Fibroblast of peridontal ligament (primary cell): ENCODE data around the gene COL5A2.

Source experiments
- DNase-seq: peaks from one replicate; pipeline ENCODE4 v3.0.0-alpha.2; 2010; ENCODE audit errors: extremely low read depth

Gene COL5A2

DNA sequence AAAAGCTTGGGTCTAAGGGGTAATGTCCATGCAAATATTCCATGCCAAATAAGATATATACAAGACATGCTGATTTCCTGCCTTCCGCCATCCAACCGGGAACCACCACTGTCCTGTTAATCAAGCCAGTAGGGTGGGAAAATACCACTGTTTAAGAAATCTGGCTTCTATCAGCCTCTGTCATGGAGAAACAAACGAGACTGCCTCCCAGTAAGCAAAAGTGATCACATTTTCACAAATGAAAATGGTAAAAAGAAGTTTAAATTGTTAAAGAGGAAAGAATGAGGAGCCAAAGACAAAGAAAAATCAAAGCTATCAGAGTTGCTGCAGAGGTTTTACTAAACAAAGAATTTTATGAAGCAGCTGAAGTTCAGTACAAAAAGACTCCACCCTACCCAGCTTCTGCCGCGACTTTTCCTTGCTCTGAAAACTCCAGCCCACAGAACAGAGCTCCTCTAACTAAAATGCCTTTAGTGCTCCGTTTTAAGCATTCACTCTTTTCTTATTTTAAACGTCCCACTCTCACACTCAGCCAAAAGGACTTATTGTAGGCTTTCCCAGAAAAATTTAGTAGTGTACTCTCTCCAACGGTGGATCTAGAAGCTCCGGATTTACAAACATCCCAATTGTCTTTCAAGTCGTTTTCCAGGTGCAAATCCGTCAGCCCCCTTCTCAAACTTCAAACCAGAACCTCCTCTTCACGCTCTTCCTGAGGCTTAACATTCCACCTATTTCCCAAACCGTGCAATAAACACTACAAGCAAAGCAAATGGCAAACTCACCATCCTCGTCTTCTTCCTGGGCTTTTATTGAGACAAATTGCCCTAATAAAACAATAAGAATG lies 613 bp downstream of the COL5A2 start:
- DNase-seq, result peak; percentile 86

GRCh38 chr2:189178054-189178453 lies 1.5 kb downstream of the COL5A2 start:
- DNase-seq, result peak; percentile 75

DNA sequence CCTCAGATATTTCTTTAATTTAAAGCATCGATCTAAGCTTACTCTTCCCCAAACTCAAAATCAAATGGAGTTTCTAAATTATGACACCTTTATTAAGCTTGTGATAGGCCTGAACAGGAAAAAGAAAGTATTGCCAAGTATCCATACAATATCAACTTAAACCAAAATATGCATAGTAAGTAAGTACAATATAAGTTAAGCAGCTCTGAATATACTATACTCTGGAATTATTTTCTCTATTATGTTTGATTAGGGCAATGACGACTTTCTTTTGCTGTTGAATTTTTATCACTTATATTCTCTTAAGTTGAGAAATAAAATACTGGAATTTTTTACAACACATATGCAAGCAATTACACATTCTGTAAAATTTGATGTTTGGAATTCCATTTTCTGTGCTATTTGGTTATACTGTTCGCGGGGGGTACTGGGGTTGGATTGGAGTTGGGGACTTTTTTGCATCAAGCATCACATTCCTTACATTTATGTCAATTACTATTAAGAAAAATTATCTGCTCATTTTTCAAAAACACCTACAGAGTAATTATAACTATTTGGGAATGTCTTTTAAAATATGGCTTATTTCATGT lies 2.2 kb downstream of the COL5A2 start:
- DNase-seq, result peak; percentile 62

GRCh38 chr2:189176516-189176915 lies 3.0 kb downstream of the COL5A2 start:
- peak; percentile 38 for DNase-seq

DNA sequence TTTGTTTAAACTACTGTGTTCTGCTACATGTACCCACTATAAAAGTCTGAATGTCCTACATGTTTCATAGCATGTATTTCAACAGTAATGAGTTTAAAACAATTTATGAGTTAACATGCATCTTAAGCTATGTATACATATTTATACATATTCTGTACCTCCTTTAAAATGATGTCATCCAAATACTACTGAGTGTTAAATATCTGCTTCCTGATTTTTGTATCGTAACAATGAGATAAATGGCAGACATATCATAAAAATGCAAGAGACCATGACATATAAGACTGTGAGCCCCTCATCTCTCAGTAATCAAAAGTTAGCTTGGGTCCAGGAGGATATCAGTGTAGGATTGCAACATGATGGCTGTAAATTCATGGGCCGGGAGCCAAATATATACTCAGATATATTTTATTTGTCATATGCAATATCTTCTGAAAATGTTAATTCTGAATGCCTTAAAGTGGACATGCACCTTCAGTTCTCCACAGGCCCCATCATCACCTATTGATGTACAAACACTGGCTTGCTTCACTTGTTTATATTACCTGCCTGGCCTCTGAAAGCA lies 3.6 kb downstream of the COL5A2 start:
- DNase-seq, result peak; percentile 48

- peak; percentile 30 for DNase-seq
These were observed 7.5 kb downstream of the COL5A2 start for GRCh38 chr2:189171956-189172609.

- DNase-seq, result peak; percentile 59
These were observed 10.6 kb downstream of the COL5A2 start for GRCh38 chr2:189168856-189169499.

- DNase-seq, result peak; percentile 58
These were observed 13.7 kb downstream of the COL5A2 start for GRCh38 chr2:189165656-189166380.

GRCh38 chr2:189164746-189165145 lies 14.8 kb downstream of the COL5A2 start:
- peak; percentile 81 for DNase-seq

DNA sequence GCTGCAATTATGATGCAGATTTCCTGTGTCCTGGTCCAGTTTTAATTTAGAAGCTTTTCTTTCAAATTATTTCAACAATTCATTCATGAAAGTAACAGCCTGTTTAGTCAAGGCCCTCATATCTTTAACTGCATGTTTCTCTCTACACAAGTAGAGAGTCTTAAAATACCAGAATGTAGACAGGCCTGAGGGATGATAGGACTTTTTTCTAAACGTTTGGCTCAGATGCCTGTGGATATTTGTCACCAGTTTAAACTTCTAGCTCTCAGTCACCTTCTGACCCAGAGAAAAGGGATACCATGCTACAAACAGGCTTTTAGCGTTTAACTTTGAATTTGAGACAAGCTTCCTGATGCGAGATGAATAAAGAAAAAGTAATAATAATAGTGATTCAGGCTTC lies 15.7 kb downstream of the COL5A2 start:
- peak; percentile 70 for DNase-seq

GRCh38 chr2:189162566-189162965 lies 17.0 kb downstream of the COL5A2 start:
- DNase-seq, result no peak

- DNase-seq, result no peak
These were observed 17.7 kb downstream of the COL5A2 start for GRCh38 chr2:189161894-189162293.

GRCh38 chr2:189159717-189160116 lies 19.8 kb downstream of the COL5A2 start:
- no peak for DNase-seq

DNA sequence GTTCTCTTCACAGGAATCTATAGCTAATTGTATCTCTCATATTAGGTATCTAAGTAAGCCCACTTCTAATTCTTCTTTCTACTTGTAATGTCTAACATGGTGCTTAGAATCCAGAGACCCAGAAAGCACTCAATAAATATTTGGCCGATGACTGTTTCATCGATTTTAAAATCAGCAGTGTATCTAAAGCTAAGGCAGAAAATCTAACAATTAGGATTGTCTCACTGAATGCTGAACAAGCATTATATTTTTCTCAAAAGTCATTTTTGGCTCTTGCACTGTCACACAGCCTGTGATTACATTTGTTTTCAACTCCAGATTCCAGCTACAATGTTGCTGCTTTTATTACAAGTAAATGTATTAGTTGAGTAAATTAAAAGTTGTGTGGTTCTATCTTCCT lies 20.3 kb downstream of the COL5A2 start:
- no peak for DNase-seq

GRCh38 chr2:189157939-189158338 lies 21.6 kb downstream of the COL5A2 start:
- no peak for DNase-seq

- DNase-seq, result peak; percentile 19
These were observed 22.1 kb downstream of the COL5A2 start for GRCh38 chr2:189157456-189157855.

GRCh38 chr2:189155795-189156194 lies 23.8 kb downstream of the COL5A2 start:
- no peak for DNase-seq

- peak; percentile 94 for DNase-seq
These were observed 25.9 kb downstream of the COL5A2 start for GRCh38 chr2:189153619-189154018.

- DNase-seq, result peak; percentile 49
These were observed 27.1 kb downstream of the COL5A2 start for GRCh38 chr2:189152483-189152882.

- no peak for DNase-seq
These were observed 27.7 kb downstream of the COL5A2 start for GRCh38 chr2:189151906-189152305.

- DNase-seq, result peak; percentile 91
These were observed 29.5 kb downstream of the COL5A2 start for GRCh38 chr2:189150033-189150432.
